Breast epithelium (tissue), 3 donors: ENCODE results near the gene CDH18.

Experiments
- POLR2A ChIP-seq: fragments of 450-650 bp; IDR thresholded peaks from one replicate; pipeline ENCODE4 v1.6.1; 2016; ENCODE audit warnings: antibody characterized with exemption, mild to moderate bottlenecking, moderate library complexity
- POLR2AphosphoS5 ChIP-seq, 3 donors: sonication (generic); formaldehyde crosslinking; IDR thresholded peaks; one replicate each; pipeline ENCODE4 v1.6.1; 2017; ENCODE audit warnings: antibody characterized with exemption in 3 of 3
- TF ChIP-seq, protein P1 (sequence below), 3 donors: fragments of 450-650 bp; IDR thresholded peaks; one replicate each; pipeline ENCODE4 v1.5.1; 2016 to 2017; ENCODE audit warnings: antibody characterized with exemption in 3 of 3, mild to moderate bottlenecking in 3 of 3, moderate library complexity in 3 of 3

- TF ChIP-seq, protein P1, sequence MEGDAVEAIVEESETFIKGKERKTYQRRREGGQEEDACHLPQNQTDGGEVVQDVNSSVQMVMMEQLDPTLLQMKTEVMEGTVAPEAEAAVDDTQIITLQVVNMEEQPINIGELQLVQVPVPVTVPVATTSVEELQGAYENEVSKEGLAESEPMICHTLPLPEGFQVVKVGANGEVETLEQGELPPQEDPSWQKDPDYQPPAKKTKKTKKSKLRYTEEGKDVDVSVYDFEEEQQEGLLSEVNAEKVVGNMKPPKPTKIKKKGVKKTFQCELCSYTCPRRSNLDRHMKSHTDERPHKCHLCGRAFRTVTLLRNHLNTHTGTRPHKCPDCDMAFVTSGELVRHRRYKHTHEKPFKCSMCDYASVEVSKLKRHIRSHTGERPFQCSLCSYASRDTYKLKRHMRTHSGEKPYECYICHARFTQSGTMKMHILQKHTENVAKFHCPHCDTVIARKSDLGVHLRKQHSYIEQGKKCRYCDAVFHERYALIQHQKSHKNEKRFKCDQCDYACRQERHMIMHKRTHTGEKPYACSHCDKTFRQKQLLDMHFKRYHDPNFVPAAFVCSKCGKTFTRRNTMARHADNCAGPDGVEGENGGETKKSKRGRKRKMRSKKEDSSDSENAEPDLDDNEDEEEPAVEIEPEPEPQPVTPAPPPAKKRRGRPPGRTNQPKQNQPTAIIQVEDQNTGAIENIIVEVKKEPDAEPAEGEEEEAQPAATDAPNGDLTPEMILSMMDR (IDR thresholded peaks at IDR 0.05): no peak
- TF ChIP-seq POLR2AphosphoS5 (IDR thresholded peaks at IDR 0.05): no peak
- TF ChIP-seq POLR2A: no peak
These were observed 44.9 kb upstream of the CDH18 start for GRCh38 chr5:20032896-20033295.
